Measurements from ENCODE around the gene LRRC49.

DNA sequence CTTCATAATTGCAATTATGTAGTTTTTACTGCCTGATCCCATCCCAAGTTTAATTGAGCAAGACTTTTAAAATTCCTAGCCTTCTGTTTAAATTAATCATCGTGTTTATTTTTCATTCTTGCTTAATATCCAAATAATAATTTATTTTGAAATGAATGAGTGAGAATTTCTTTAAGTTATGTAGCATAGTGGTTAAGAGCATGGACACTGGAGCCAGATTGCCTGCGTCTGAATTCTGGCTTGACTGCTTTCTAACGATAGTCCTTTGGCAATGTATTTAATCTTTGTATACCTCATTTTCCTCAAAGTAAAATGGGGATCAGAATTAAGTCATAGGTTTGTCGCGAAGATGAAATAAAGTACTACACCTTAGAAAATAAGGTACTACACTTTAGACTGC lies 71.4 kb downstream of the LRRC49 start:
- TF ChIP-seq POLR2A (IDR thresholded peaks at IDR 0.05; ENCODE audit: low read depth, low read length): no peak
- no peak for TF ChIP-seq TAF1 (IDR thresholded peaks at IDR 0.05; ENCODE audit: borderline replicate concordance, low read depth, low read length)
